GM03348 (cell line): ENCODE data around the gene HID1.
"Not testable (repeated sequence)": the region's sequence is repeated elsewhere in the genome, so short reads cannot be mapped to it uniquely, and the experiment has no call there.

ENCODE experiments used
- DNase-seq: peaks from one replicate; pipeline ENCODE4 v3.0.0; 2012; ENCODE audit warnings: low spot score

Gene HID1

DNA sequence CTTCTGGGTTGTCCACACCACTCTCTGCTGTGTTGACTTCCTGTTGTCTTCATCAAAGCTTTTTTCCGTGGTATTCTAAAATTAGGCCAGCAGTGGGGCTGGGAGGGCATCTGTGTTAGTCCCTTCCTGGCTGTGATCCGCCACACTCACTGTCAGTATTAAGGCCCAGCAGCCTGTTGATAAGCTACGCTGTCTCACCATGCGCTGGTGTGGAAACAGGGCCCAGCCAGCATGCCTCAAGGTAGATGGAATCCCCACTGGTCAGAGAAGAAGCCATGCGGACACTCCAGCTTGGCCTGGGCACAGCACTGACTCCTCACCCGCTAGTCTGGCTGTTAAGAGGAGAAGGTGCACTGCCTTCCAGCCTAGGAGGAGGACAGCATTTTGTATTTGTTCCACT, 26.2 kb upstream of the HID1 start:
- no peak for DNase-seq

- no peak for DNase-seq
Measured at GRCh38 chr17:74995847-74996246, 23.3 kb upstream of the HID1 start.

DNA sequence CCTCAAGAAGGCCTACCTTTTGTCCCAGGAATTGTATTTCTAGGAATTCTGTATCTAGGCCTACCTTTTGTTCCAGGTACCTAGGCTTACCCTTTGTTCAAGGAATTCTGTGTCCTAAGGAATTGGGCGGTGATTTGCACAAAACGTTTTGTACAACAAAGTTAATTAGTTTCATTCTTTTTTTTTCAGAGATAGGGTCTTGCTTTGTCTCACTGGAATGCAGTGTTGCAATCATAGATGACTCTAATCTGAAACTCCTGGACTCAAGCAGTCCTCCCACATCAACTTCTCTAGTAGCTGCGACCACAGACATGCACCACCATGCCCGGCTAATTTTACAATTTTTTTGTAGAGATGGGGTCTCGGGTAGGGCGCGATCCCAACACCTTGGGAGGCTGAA, 21.9 kb upstream of the HID1 start:
- DNase-seq: peak; percentile 49

GRCh38 chr17:74992223-74992622, 19.7 kb upstream of the HID1 start:
- no peak for DNase-seq

DNA sequence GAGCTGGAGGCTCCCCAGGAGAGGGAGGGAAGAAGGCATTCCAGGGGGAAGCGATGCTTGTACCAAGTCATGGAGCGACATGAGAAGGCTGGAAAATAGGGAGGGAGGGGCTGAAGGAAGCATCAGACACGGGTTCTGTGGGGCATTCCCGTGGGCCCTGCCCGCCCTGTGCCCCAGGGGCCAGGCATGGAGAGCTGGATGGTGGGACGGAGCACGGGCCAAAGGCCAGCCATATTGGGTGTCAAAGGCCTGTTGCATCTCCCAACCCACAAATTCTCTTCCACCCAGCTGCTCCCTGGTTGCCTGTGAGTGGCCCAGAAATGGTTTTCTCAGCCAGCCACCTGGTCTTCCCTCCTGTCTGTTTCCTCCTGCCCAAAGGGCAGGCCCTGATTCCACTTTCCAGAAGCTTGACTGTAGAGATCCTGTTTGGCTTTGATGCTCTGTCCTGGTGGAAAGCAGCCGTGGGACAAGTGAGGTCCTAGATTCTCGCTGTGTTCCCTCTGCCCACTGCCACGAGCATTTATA, 18.1 kb upstream of the HID1 start:
- DNase-seq: no peak

DNA sequence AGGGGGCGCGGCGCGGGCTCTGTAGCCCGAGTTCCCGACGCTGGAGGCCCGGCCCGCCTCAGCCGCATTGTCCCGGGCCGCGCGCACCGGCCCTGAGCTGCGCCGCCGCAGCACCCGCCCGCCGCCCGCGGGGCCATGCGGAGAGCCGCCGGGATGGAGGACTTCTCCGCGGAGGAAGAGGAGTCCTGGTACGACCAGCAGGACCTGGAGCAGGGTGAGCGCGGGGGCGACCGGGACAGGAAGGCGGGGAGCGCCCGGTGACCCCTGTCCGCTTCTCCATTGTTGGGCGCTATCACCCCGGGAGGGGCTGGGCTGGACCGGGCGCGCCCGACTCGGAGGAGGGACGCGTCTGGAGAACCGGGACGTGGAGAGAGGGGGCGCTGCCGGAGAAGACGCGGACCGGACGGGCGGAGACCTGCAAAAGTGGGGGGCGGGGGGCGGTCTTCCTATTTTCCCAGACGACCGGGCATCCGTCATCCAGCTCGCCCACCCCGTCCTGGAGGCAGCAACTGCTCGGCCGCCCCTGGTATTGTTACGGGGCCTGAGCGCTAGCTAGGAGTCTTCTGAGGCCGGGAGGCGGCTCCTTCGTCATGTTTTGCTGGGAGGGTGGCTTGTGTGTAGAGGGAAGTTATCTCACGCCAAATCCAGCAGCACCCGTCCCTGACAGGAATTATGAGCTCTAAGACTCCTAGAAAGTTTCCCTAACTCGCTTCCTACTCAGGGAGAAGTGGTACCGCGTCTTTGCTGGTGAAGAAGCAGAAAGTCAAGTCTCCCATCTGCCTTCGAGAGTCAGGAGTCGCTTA, 15.6 kb upstream of the HID1 start:
- DNase-seq: peak; percentile 91

- DNase-seq: peak; percentile 99
Measured at GRCh38 chr17:74987418-74987908, 14.9 kb upstream of the HID1 start, which contains the start of gene CDR2L. Gene CDR2L (plus strand): TSS chr17:74987632. CDS start chr17:74988044, 412 bp downstream.

GRCh38 chr17:74986206-74986576, 13.6 kb upstream of the HID1 start:
- DNase-seq: no peak

DNA sequence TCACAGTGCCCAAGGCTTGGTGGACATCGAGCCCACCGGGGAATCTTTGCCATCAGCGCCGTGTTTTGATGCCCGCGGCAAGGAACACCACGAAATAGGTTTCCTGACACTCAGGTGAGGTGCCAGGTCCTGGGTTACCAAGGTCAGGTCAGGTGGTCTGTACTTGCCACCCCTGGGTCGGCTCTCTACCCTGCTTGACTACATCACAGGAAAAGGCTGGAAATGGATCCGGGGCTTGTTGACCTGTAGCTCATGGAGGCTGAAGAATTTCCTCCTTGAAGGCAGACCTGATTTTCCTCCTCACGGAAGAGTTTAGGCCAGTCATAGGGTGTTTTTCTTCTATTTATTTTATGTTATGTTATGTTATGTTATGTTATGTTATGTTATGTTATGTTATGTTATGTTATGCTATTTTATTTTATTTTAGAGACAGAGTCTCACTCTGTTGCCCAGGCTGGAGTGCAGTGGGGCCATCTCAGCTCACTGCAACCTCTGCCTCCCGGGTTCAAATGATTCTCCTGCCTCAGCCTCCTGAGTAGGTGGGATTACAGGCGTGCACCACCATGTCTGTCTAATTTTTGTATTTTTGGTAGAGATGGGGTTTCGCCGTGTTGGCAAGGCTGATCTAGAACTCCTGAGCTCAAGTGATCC, 10.2 kb upstream of the HID1 start:
- not testable (repeated sequence) for DNase-seq

- peak; percentile 87 for DNase-seq
Measured at GRCh38 chr17:74981979-74982662, 9.6 kb upstream of the HID1 start.

- DNase-seq: no peak
Measured at GRCh38 chr17:74981318-74981978, 8.9 kb upstream of the HID1 start.

DNA sequence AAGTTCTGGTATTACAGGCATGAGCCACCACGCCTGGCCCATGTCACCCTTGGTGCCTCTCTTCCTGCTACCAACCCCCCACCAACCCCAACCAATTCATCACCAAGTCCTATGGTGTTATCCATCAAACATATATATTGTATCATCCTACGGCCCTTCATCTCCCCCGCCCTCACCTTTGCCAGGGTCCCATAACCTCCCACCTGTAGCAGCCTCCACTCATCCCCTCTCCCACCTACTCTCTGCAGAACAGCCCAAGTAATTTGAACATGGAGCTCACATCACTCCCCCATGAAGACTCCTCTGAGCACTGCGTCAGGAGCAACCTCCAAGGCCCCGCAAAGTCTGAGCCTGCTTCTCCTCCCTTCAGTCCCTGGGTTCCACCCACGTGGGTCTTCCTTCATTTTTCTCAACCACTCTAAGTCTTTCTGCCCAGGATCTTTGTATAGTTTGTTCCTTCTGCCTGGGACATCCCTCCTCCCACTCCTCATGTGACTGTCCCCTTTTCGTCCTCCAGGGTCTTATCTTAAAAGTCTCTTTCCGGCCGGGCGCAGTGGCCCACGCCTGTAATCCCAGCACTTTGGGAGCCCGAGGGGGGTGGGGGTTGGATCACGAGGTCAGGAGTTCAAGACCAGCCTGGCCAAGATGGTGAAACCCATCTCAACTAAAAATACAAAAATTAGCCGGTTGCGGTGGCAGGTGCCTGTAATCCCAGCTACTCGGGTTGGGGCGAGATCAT, 7.0 kb upstream of the HID1 start:
- no peak for DNase-seq

- DNase-seq: no peak
Measured at GRCh38 chr17:74978240-74978639, 5.7 kb upstream of the HID1 start.

- no peak for DNase-seq
Measured at GRCh38 chr17:74977802-74978201, 5.2 kb upstream of the HID1 start.

GRCh38 chr17:74975943-74976342, 3.4 kb upstream of the HID1 start:
- DNase-seq: no peak

GRCh38 chr17:74972973-74973328, 392 bp upstream of the HID1 start:
- no peak for DNase-seq

DNA sequence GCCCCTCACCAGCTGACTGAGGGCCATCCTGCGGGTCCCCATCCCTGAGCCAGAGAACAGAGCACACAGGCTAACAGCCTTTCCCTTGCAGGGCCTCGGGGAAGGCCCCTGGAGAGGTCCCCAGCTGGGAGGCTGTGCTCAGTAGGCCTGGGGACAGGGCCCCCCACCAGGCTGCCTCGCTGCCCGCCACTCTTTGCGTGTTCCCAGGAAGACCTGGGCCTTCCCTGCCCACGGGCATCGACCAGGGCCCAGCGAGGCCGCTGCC, 785 bp downstream of the HID1 start:
- no peak for DNase-seq

DNA sequence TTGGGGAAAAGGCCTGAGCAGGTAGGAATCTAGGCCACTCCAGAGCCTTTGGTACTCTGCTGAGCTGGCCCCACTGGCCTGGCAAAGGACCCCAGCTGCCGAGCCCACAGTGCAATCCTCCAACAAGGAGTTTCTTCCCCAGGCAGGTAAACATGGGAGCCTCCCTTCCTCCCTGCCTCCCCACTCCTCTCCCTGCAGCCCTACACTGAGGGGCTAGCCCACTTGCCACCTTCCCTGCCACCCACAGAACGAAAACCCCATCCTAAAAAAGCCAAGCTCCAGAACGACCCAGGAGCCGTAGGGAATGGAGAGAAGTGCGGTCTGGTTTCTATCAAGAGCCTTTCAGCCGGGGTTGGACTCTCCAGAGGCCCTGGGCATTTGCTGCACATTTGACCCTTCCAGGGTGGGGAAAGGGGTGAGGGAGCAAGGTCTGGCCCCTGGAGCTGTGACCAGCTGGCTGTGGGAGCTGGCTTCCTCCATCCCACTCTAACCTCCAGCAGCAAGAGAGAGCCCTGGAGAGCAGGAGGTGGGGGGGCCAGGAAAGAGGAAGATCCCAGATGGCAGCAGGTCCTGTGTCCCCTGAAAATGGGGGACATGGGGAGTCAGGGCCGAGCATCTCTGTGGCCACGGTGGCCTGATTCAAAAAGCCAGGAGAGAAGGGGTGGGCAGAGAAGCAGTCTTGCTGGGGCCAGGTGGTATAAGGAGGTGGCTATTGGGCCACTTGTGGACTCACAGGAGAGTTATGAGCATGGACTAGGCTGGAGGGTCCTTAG, 1.3 kb downstream of the HID1 start:
- DNase-seq: no peak

- no peak for DNase-seq
Measured at GRCh38 chr17:74970395-74970794, 2.2 kb downstream of the HID1 start.

- DNase-seq: not testable (repeated sequence)
Measured at GRCh38 chr17:74969501-74969900, 3.1 kb downstream of the HID1 start.

DNA sequence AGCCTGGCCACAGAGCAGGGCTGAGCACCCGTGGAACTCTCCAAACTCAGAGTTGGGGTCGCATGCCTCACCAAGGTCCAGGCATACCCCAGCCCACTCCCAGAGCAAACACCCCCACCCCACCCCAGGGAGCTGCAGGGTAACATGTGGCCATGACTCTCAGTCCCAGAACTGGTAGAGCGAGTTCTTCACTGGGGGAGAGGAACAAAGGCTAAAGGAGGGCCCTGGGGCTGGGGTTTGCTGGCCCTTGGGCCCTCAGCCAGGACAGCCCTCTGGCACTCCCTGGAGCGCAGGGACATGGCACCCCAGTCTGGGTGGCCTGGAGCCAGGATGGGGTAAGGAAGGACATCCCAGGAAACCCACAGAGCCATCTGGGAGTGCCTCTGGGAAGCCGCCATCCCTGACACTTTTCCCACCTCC, 4.2 kb downstream of the HID1 start:
- no peak for DNase-seq
